OCI-LY7 (cell line): ENCODE results near the gene SFI1.

Experiments used
- EZH2phosphoT487 ChIP-seq: fragments of 200-600 bp; sonication (generic); IDR thresholded peaks from 2 replicates; pipeline ENCODE4 v1.6.1; 2018; ENCODE audit warnings: low read depth, borderline replicate concordance, mild to moderate bottlenecking, mixed run types, antibody characterized with exemption, low read length, moderate library complexity, mixed read lengths
- TF ChIP-seq, protein P1 (sequence below): fragments of 200-600 bp; sonication (generic); conservative IDR thresholded peaks from 2 replicates; pipeline ENCODE4 v1.5.1; 2014; ENCODE audit warnings: mild to moderate bottlenecking, antibody characterized with exemption, low read length, moderate library complexity, mixed read lengths

DNA sequence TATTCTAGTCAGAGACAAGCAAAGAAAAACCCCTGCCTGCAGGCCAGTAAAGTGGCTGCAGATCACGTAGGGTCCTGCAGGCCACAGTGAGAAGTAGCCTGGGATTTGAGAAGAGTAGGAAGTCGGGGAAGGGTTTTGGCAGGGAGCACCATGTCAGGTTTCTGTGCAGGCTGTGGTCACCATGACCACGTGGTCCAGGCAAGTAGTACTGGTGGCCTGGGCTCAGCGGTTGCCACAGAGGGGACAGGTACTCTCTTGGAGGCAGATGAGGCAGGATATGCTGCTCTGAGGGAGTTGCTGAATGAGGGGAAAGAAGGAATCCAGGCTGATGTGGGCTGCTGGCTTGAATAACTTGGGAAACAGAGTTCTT lies 119.1 kb downstream of the SFI1 start:
- TF ChIP-seq, protein P1, sequence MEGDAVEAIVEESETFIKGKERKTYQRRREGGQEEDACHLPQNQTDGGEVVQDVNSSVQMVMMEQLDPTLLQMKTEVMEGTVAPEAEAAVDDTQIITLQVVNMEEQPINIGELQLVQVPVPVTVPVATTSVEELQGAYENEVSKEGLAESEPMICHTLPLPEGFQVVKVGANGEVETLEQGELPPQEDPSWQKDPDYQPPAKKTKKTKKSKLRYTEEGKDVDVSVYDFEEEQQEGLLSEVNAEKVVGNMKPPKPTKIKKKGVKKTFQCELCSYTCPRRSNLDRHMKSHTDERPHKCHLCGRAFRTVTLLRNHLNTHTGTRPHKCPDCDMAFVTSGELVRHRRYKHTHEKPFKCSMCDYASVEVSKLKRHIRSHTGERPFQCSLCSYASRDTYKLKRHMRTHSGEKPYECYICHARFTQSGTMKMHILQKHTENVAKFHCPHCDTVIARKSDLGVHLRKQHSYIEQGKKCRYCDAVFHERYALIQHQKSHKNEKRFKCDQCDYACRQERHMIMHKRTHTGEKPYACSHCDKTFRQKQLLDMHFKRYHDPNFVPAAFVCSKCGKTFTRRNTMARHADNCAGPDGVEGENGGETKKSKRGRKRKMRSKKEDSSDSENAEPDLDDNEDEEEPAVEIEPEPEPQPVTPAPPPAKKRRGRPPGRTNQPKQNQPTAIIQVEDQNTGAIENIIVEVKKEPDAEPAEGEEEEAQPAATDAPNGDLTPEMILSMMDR: no peak
- TF ChIP-seq EZH2phosphoT487: no peak
